Small intestine (tissue), 7 donors: Measurements from ENCODE around the gene ZFP36L1. TPM values are rescaled to one million over a fixed set of nuclear protein-coding genes. Genes with fewer than 3 reads are reported as not detected.

Experiments
- DNase-seq, 2 donors: peaks; one replicate each; pipeline versions ENCODE4 v3.0.0 to v3.0.0-alpha.2; 2013
- FAIRE-seq: peaks from 2 replicates; lab custom pipeline; 2012; peaks lifted over from hg19 to GRCh38; lab: Jason Lieb, UNC
- H3K27ac ChIP-seq, 3 donors: one replicate each; pipeline ENCODE4 v1.5.1; 2013; ENCODE audit warnings: low read length in 2 of 3, mild to moderate bottlenecking in 2 of 3, control low read depth in 1 of 3, inconsistent platforms in 1 of 3, low read depth in 1 of 3, moderate library complexity in 1 of 3
- H3K27me3 ChIP-seq, 3 donors: one replicate each; pipeline ENCODE4 v1.6.1; 2013; ENCODE audit warnings: low read length in 3 of 3, inconsistent platforms in 1 of 3; ENCODE audit not compliant: control insufficient read depth in 3 of 3, insufficient read depth in 3 of 3
- H3K36me3 ChIP-seq, 3 donors: one replicate each; pipeline ENCODE4 v1.6.1; 2013; ENCODE audit warnings: low read length in 3 of 3, inconsistent platforms in 1 of 3, low read depth in 1 of 3, mild to moderate bottlenecking in 1 of 3, moderate library complexity in 1 of 3; ENCODE audit not compliant: control insufficient read depth in 3 of 3, insufficient read depth in 2 of 3
- H3K4me1 ChIP-seq, 3 donors: one replicate each; pipeline ENCODE4 v1.6.1; 2013; ENCODE audit warnings: low read length in 2 of 3, inconsistent platforms in 1 of 3, low read depth in 1 of 3, mild to moderate bottlenecking in 1 of 3, moderate library complexity in 1 of 3; ENCODE audit not compliant: control insufficient read depth in 3 of 3, insufficient read depth in 2 of 3
- H3K4me3 ChIP-seq, 3 donors: one replicate each; pipeline ENCODE4 v1.5.1; 2013; ENCODE audit warnings: low read length in 3 of 3, control low read depth in 1 of 3, inconsistent platforms in 1 of 3, low read depth in 1 of 3, mild to moderate bottlenecking in 1 of 3, moderate library complexity in 1 of 3
- H3K9me3 ChIP-seq, 2 donors: one replicate each; pipeline ENCODE4 v1.6.1; 2013; ENCODE audit warnings: low read depth in 1 of 2, low read length in 1 of 2; ENCODE audit not compliant: control insufficient read depth in 2 of 2, insufficient read depth in 1 of 2
- whole genome bisulfite sequencing, 3 donors: extraction: QIAGEN DNeasy Blood & Tissue Kit; methylation state at CpG; one replicate each; pipeline ENCODE4 v1.1.7; 2013; 5-methylcytosine and 5-hydroxymethylcytosine counted together
- polyA plus RNA-seq, 4 donors: library from polyadenylated mRNA; stranded (reverse) in 3 of 4; unstranded in 1 of 4; fragments of 200-250 nt in 3 of 4; fragments of 120-200 nt in 1 of 4; gene quantifications; one replicate each; pipeline versions ENCODE4 v1.2.1 to v1.2.3, GENCODE V29; 2013
- donor health status: healthy with polysubstance abuse.
- donor health status: control.
- donor health status: control.
- donor health status: Bipolar disorder and iron deficiency.
- donor health status: healthy.

The ZFP36L1 gene
- polyA plus RNA-seq, 4 donors: 27.6 to 134 (median 51.9) TPM

- Histone ChIP-seq H3K4me1 (peaks cover 2 to 32% (median 5%) of the 10 kb centered on the region in 3 donors), H3K27ac (peak overlapping the region in 1 of 3 donors; percentile 52), H3K27me3 (no peaks in the 10 kb centered on the region), H3K9me3 (no peaks in the 10 kb centered on the region), H3K4me3 (no peak overlapping the region), H3K36me3 (peaks cover 0 to 3% (median 0%) of the 10 kb centered on the region in 3 donors)
- DNase-seq: no peak
- 81 to 90% (median 87%) methylated on average over 9 of the region's 9 CpGs for WGBS, 3 donors
- FAIRE-seq: no peak
Measured at GRCh38 chr14:68820119-68820518, 27.3 kb upstream of the ZFP36L1 start.

GRCh38 chr14:68819260-68819691 lies 26.4 kb upstream of the ZFP36L1 start:
- H3K9me3 ChIP-seq: no peaks in the 10 kb centered on the region
- 12 to 44% (median 30%) methylated on average over 10 of the region's 10 CpGs for WGBS, 3 donors
- DNase-seq (peak; percentile 86 to 92), FAIRE-seq (no peak)
- no peaks in the 10 kb centered on the region for H3K27me3 ChIP-seq
- H3K4me1 ChIP-seq: peaks cover 4 to 34% (median 10%) of the 10 kb centered on the region in 3 donors
- peaks cover 0 to 3% (median 0%) of the 10 kb centered on the region in 3 donors for H3K36me3 ChIP-seq
- peak overlapping the region in 2 of 3 donors; percentile 52 to 78 for H3K27ac ChIP-seq
- no peak overlapping the region for H3K4me3 ChIP-seq

GRCh38 chr14:68817506-68818212 lies 24.8 kb upstream of the ZFP36L1 start:
- no peak overlapping the region for H3K4me3 ChIP-seq
- H3K4me1 ChIP-seq: peaks cover 4 to 46% (median 17%) of the 10 kb centered on the region in 3 donors
- 89 to 92% (median 91%) methylated on average over 3 of the region's 3 CpGs for WGBS, 3 donors
- peaks cover 0 to 3% (median 0%) of the 10 kb centered on the region in 3 donors for H3K36me3 ChIP-seq
- no peak overlapping the region for H3K27ac ChIP-seq
- no peak for FAIRE-seq
- no peaks in the 10 kb centered on the region for H3K9me3 ChIP-seq
- H3K27me3 ChIP-seq: no peaks in the 10 kb centered on the region
- DNase-seq: no peak

GRCh38 chr14:68816943-68817430 lies 24.1 kb upstream of the ZFP36L1 start:
- DNase-seq (no peak), FAIRE-seq (no peak)
- no peaks in the 10 kb centered on the region for H3K27me3 ChIP-seq
- H3K9me3 ChIP-seq: no peaks in the 10 kb centered on the region
- peaks cover 0 to 4% (median 0%) of the 10 kb centered on the region in 3 donors for H3K36me3 ChIP-seq
- 58 to 67% (median 63%) methylated on average over 13 of the region's 13 CpGs for WGBS, 3 donors
- no peak overlapping the region for H3K4me3 ChIP-seq
- H3K27ac ChIP-seq: peak overlapping the region; percentile 95 to 99 (median 99)
- H3K4me1 ChIP-seq: peaks cover 4 to 46% (median 17%) of the 10 kb centered on the region in 3 donors

- Histone ChIP-seq H3K9me3 (no peaks in the 10 kb centered on the region), H3K4me3 (peak overlapping the region; percentile 7 to 62 (median 56)), H3K27me3 (no peaks in the 10 kb centered on the region), H3K36me3 (peaks cover 0 to 2% (median 0%) of the 10 kb centered on the region in 3 donors), H3K27ac (peak overlapping the region; percentile 95 to 99 (median 99)), H3K4me1 (peaks cover 4 to 46% (median 17%) of the 10 kb centered on the region in 3 donors)
- DNase-seq (peak; percentile 86 to 96), FAIRE-seq (no peak)
- 2 to 4% (median 3%) methylated on average over 61 to 82 of the region's 82 CpGs for WGBS, 3 donors
Measured at GRCh38 chr14:68816183-68816942, 23.5 kb upstream of the ZFP36L1 start.

- Histone ChIP-seq H3K4me1 (peaks cover 4 to 46% (median 17%) of the 10 kb centered on the region in 3 donors), H3K9me3 (no peaks in the 10 kb centered on the region), H3K27ac (peak overlapping the region; percentile 95 to 99 (median 99)), H3K36me3 (peaks cover 0 to 2% (median 0%) of the 10 kb centered on the region in 3 donors), H3K27me3 (no peaks in the 10 kb centered on the region), H3K4me3 (peak overlapping the region; percentile 7 to 62 (median 56))
- peak in 1 of 2 donors; percentile 37 for DNase-seq
- 66 to 85% (median 72%) methylated on average over 16 of the region's 16 CpGs for WGBS, 3 donors
- FAIRE-seq: no peak
Measured at GRCh38 chr14:68815298-68816182, 22.7 kb upstream of the ZFP36L1 start.

- Histone ChIP-seq H3K4me1 (peaks cover 4 to 44% (median 17%) of the 10 kb centered on the region in 3 donors), H3K9me3 (no peaks in the 10 kb centered on the region), H3K36me3 (peaks cover 0 to 2% (median 0%) of the 10 kb centered on the region in 3 donors), H3K4me3 (peak overlapping the region in 2 of 3 donors; percentile 5 to 19), H3K27ac (peak overlapping the region; percentile 95 to 99 (median 99)), H3K27me3 (no peaks in the 10 kb centered on the region)
- DNase-seq (peak; percentile 51 to 83), FAIRE-seq (no peak)
- WGBS, 3 donors: 5 to 14% (median 9%) methylated on average over 12 of the region's 12 CpGs
Measured at GRCh38 chr14:68814539-68815297, 21.9 kb upstream of the ZFP36L1 start.
